Left ventricle myocardium inferior (tissue), 1 donor: ENCODE measurements around the gene NFXL1. TPM values are rescaled to one million over a fixed set of nuclear protein-coding genes. Genes with fewer than 3 reads are reported as not detected.

Experiments used
- DNase-seq: peaks from one replicate; pipeline ENCODE4 v3.0.0-alpha.2; 2020
- H3K27ac ChIP-seq: fragments of 200-600 bp; replicated peaks from 2 replicates; pipeline ENCODE4 v1.8.0; 2021
- H3K27me3 ChIP-seq: fragments of 200-600 bp; 2 replicates; pipeline ENCODE4 v1.8.0; 2021; ENCODE audit warnings: low read depth
- H3K36me3 ChIP-seq: fragments of 200-600 bp; 2 replicates; pipeline ENCODE4 v1.8.0; 2021
- H3K4me1 ChIP-seq: fragments of 200-600 bp; 2 replicates; pipeline ENCODE4 v1.8.0; 2021
- H3K4me3 ChIP-seq: fragments of 200-600 bp; 2 replicates; pipeline ENCODE4 v1.8.0; 2021; ENCODE audit warnings: mild to moderate bottlenecking, moderate library complexity
- H3K9me3 ChIP-seq: fragments of 200-600 bp; replicated peaks from 2 replicates; pipeline ENCODE4 v1.8.0; 2021
- CTCF ChIP-seq: fragments of 200-600 bp; IDR thresholded peaks from 2 replicates; pipeline ENCODE4 v1.8.0; 2021; ENCODE audit warnings: antibody characterized with exemption, mild to moderate bottlenecking, borderline replicate concordance
- intact Hi-C: fragments of 100-400 bp; cut with micrococcal nuclease; formaldehyde crosslinking; loops from one replicate; pipeline ENCODE4 v1.11.0; 2022
- total RNA-seq: library from RNA; stranded (reverse); fragmentation: NEBNext Ultra II Directional; extraction: Animal tissue kit (Norgen Biotek cat#: 25700); gene quantifications from one replicate; pipeline ENCODE4 v1.2.1, GENCODE V29; 2021
- donor health status: DM: no; HTN: yes; CAD: no; lungs with severe emphysema.

The NFXL1 gene
- total RNA-seq, 1 donor from 2014 or later: 4.8 TPM

- peak within 1 kb of the TSS; percentile 74 for H3K4me3 ChIP-seq
- H3K27me3 ChIP-seq: no peaks in the 10 kb centered on the region
- DNase-seq: no peak
- peak within 1 kb of the TSS; percentile 89 for H3K27ac ChIP-seq
- peaks cover 7% of the 10 kb centered on the region for H3K36me3 ChIP-seq
- TF ChIP-seq CTCF: no peak
- intact Hi-C loops: loop anchor here (2.0 kb wide), 1 partner anchor 133 kb away; no protein-coding TSS in a partner anchor
- peaks cover 42% of the 10 kb centered on the region for H3K4me1 ChIP-seq
- H3K9me3 ChIP-seq: peaks cover 4% of the 10 kb centered on the region
Measured at GRCh38 chr4:47837908-47838294, 76.5 kb downstream of the NFXL1 start, which contains the start of gene CORIN. Gene CORIN, minus strand, starts transcription at chr4:47838067. Its CDS starts 118 bp downstream, at chr4:47837949.

- intact Hi-C loops: loop anchor here (2.0 kb wide), 1 partner anchor 132 kb away; no protein-coding TSS in a partner anchor
- peaks cover 1% of the 10 kb centered on the region for H3K36me3 ChIP-seq
- DNase-seq: peak; percentile 48
- peaks cover 42% of the 10 kb centered on the region for H3K4me1 ChIP-seq
- H3K27me3 ChIP-seq: no peaks in the 10 kb centered on the region
- peak overlapping the region; percentile 74 for H3K4me3 ChIP-seq
- TF ChIP-seq CTCF: no peak
- peaks cover 6% of the 10 kb centered on the region for H3K9me3 ChIP-seq
- peak overlapping the region; percentile 89 for H3K27ac ChIP-seq
Measured at GRCh38 chr4:47837094-47837907, 77.1 kb downstream of the NFXL1 start.

- H3K27ac ChIP-seq: peak overlapping the region; percentile 89
- DNase-seq: peak; percentile 85
Measured at GRCh38 chr4:47836641-47837093, 77.7 kb downstream of the NFXL1 start.

GRCh38 chr4:47835494-47835893 is 78.9 kb downstream of the NFXL1 start:
- H3K27me3 ChIP-seq: no peaks in the 10 kb centered on the region

More at GRCh38 chr4:47836641-47837093, 77.7 kb downstream of the NFXL1 start:
- Histone ChIP-seq H3K4me3 (peak overlapping the region; percentile 74), H3K4me1 (peaks cover 42% of the 10 kb centered on the region), H3K36me3 (no peaks in the 10 kb centered on the region), H3K27me3 (no peaks in the 10 kb centered on the region), H3K9me3 (peaks cover 6% of the 10 kb centered on the region)
- peak; percentile 84 for TF ChIP-seq CTCF
- intact Hi-C loops: loop anchor here (2.0 kb wide), 1 partner anchor 132 kb away; no protein-coding TSS in a partner anchor

More at GRCh38 chr4:47835494-47835893, 78.9 kb downstream of the NFXL1 start:
- intact Hi-C loops: no loop called here
- DNase-seq: no peak
- Histone ChIP-seq H3K27ac (peak overlapping the region; percentile 89), H3K36me3 (no peaks in the 10 kb centered on the region), H3K9me3 (peaks cover 6% of the 10 kb centered on the region), H3K4me1 (peaks cover 44% of the 10 kb centered on the region), H3K4me3 (peak overlapping the region; percentile 74)
- no peak for TF ChIP-seq CTCF
